Erythroblast (primary cell): ENCODE measurements around the gene EEF2KMT.

Source experiments
- GATA1 ChIP-seq: IDR thresholded peaks from 2 replicates; pipeline ENCODE4 v1.6.1; 2011; ENCODE audit warnings: low read depth, mild to moderate bottlenecking, control low read depth, low read length, moderate library complexity
- POLR2A ChIP-seq: IDR thresholded peaks from 2 replicates; pipeline ENCODE4 v1.6.1; 2011; ENCODE audit warnings: mild to moderate bottlenecking, low read length

- TF ChIP-seq POLR2A (no peak), GATA1 (no peak)
These were observed 55.9 kb downstream of the EEF2KMT start for GRCh38 chr16:5041600-5042133.
